Ovary (tissue), 9 donors: ENCODE results near the gene RNF126. TPM values are rescaled to one million over a fixed set of nuclear protein-coding genes. Genes with fewer than 3 reads are reported as not detected.

Experiments
- DNase-seq, 5 donors: peaks; one replicate each; pipeline ENCODE4 v3.0.0-alpha.2; 2019 to 2020
- H3K27ac ChIP-seq, 2 donors: fragments of 200-600 bp; one replicate each; pipeline versions ENCODE4 v1.5.1 to v1.8.0; 2019 to 2022
- H3K27me3 ChIP-seq: fragments of 200-600 bp; one replicate; pipeline ENCODE4 v1.8.0; 2022
- H3K36me3 ChIP-seq: fragments of 200-600 bp; sonication (generic); one replicate; pipeline ENCODE4 v1.5.1; 2019
- H3K4me1 ChIP-seq: one replicate; pipeline ENCODE4 v1.8.1; 2013; ENCODE audit warnings: mild to moderate bottlenecking, moderate library complexity; ENCODE audit not compliant: insufficient read depth
- H3K4me3 ChIP-seq: fragments of 200-600 bp; sonication (generic); one replicate; pipeline ENCODE4 v1.5.1; 2017
- H3K9me3 ChIP-seq, 2 donors: fragments of 200-600 bp in 1 of 2; sonication (generic) in 1 of 2; one replicate each; pipeline versions ENCODE4 v1.5.1 to v1.8.1; 2013 to 2019; ENCODE audit warnings: mild to moderate bottlenecking in 1 of 2, moderate library complexity in 1 of 2
- EP300 ChIP-seq: sonication (generic); formaldehyde crosslinking; IDR thresholded peaks from one replicate; pipeline ENCODE4 v1.6.1; 2017; ENCODE audit warnings: antibody characterized with exemption
- POLR2A ChIP-seq: fragments of 450-650 bp; IDR thresholded peaks from one replicate; pipeline ENCODE4 v1.6.1; 2017; ENCODE audit warnings: antibody characterized with exemption, mild to moderate bottlenecking, moderate library complexity
- WGBS, 3 donors: extraction: QIAGEN DNeasy Blood & Tissue Kit in 1 of 3; methylation state at CpG; one replicate each; pipeline versions ENCODE4 v1.1.5 to v1.1.7; 2013 to 2017; 5-methylcytosine and 5-hydroxymethylcytosine counted together
- intact Hi-C, 4 donors: fragments of 100-400 bp; cut with DNase I; formaldehyde crosslinking; loops; one replicate each; pipeline versions ENCODE4 v1.11.0 to v1.15.1; 2022 to 2023
- polyA plus RNA-seq, 2 donors: library from polyadenylated mRNA; stranded (reverse); fragments of 200-250 nt in 1 of 2; fragments of 350-450 nt in 1 of 2; fragmentation: Illumina TruSeq in 1 of 2; extraction: RNeasy Lipid Tissue Mini Kit (QIAGEN cat#74804) in 1 of 2; gene quantifications; one replicate each; pipeline ENCODE4 v1.2.3, GENCODE V29; 2013 to 2014
- total RNA-seq, 7 donors: library from RNA; depleted of rRNA in 2 of 7; stranded (reverse); fragments of >200 nt in 2 of 7; fragmentation: NEBNext Ultra II Directional in 3 of 7; extraction: Animal tissue kit (Norgen Biotek cat#: 25700) in 3 of 7; gene quantifications; one replicate each; pipeline versions ENCODE4 v1.1.0 to v1.2.4, GENCODE V29; 2016 to 2023
- TF ChIP-seq, protein P1 (sequence below), 3 donors: fragments of 450-650 bp in 2 of 3; fragments of 200-600 bp in 1 of 3; IDR thresholded peaks; one replicate each; pipeline versions ENCODE4 v1.5.1 to v1.8.0; 2016 to 2022; ENCODE audit warnings: antibody characterized with exemption in 3 of 3, mild to moderate bottlenecking in 1 of 3
- donor health status: DM: no; HTN: no; CAD: no; lungs with moderate emphysema.
- donor health status: DM: no; HTN: no; CAD: no.
- donor health status: Bipolar disorder and iron deficiency.
- donor health status: DM: yes; HTN: yes; CAD: no.
- donor health status: DM: no; HTN: no; CAD: no.
- donor health status: DM: yes; HTN: yes; CAD: no.

The RNF126 gene
- total and polyA plus RNA-seq, 9 donors: 1.5 to 52.2 (median 32.2) TPM

DNA sequence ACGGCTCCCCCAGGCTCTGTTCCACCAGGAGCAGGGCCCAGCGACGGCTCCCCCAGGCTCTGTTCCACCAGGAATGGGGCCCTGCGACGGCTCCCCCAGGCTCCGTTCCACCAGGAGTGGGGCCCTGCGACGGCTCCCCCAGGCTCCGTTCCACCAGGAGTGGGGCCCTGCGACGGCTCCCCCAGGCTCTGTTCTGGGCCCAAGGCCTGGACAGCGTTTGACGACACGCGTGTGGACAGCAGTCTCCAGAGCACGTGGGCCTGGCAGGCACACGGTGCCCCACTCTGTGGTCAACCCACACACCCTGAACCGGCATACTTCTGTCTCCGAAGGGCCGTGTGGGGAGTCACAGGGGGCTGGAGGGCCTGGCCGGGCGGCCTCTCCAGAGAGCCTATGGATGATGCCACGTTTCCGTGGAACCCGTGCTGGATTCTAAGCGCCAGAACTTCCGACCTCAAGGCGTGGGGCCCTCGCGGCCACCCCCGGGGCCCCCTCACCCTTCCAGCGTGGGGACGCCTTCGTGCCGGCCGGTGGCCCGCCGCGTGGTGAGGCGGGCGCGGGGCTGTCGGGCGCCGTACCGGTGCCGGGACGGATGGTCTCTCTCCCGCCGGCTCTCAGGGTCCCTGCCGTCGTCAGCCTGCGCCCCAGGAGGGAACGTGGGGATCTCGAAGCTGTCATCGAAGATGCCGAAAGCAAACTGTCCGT is 11.7 kb downstream of the RNF126 start:
- no peak overlapping the region for H3K4me3 ChIP-seq
- no peaks in the 10 kb centered on the region for H3K36me3 ChIP-seq
- TF ChIP-seq EP300: no peak
- TF ChIP-seq, protein P1, sequence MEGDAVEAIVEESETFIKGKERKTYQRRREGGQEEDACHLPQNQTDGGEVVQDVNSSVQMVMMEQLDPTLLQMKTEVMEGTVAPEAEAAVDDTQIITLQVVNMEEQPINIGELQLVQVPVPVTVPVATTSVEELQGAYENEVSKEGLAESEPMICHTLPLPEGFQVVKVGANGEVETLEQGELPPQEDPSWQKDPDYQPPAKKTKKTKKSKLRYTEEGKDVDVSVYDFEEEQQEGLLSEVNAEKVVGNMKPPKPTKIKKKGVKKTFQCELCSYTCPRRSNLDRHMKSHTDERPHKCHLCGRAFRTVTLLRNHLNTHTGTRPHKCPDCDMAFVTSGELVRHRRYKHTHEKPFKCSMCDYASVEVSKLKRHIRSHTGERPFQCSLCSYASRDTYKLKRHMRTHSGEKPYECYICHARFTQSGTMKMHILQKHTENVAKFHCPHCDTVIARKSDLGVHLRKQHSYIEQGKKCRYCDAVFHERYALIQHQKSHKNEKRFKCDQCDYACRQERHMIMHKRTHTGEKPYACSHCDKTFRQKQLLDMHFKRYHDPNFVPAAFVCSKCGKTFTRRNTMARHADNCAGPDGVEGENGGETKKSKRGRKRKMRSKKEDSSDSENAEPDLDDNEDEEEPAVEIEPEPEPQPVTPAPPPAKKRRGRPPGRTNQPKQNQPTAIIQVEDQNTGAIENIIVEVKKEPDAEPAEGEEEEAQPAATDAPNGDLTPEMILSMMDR (IDR thresholded peaks at IDR 0.05): no peak
- no peak for TF ChIP-seq POLR2A
- DNase-seq: no peak
- no peaks in the 10 kb centered on the region for H3K4me1 ChIP-seq
- H3K27me3 ChIP-seq: no peaks in the 10 kb centered on the region
- intact Hi-C loops: no loop called here
- 86 to 89% (median 86%) methylated on average over 58 of the region's 58 CpGs for WGBS, 3 donors
- H3K9me3 ChIP-seq: no peaks in the 10 kb centered on the region
- no peak overlapping the region for H3K27ac ChIP-seq

DNA sequence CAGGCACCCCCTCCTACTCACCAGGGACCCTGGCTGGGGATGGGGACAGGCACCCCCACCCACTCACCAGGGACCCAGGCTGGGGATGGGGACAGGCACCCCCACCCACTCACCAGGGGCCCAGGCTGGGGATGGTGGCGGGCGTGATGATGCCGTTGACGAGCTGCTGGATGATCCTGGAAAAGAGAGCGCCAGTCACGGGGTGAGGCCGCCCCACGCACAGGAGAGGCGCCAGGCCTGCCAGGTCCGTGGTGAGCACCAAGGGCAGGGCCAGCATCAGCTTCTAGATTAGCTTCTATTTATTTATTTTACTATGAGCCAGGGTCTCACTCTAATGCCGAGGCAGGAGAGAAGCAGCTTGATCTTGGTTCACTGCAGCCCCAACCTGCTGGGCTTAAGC is 12.9 kb downstream of the RNF126 start:
- no peak overlapping the region for H3K4me3 ChIP-seq
- TF ChIP-seq, protein P1 (IDR thresholded peaks at IDR 0.05): no peak
- TF ChIP-seq EP300: no peak
- TF ChIP-seq POLR2A: no peak

DNA sequence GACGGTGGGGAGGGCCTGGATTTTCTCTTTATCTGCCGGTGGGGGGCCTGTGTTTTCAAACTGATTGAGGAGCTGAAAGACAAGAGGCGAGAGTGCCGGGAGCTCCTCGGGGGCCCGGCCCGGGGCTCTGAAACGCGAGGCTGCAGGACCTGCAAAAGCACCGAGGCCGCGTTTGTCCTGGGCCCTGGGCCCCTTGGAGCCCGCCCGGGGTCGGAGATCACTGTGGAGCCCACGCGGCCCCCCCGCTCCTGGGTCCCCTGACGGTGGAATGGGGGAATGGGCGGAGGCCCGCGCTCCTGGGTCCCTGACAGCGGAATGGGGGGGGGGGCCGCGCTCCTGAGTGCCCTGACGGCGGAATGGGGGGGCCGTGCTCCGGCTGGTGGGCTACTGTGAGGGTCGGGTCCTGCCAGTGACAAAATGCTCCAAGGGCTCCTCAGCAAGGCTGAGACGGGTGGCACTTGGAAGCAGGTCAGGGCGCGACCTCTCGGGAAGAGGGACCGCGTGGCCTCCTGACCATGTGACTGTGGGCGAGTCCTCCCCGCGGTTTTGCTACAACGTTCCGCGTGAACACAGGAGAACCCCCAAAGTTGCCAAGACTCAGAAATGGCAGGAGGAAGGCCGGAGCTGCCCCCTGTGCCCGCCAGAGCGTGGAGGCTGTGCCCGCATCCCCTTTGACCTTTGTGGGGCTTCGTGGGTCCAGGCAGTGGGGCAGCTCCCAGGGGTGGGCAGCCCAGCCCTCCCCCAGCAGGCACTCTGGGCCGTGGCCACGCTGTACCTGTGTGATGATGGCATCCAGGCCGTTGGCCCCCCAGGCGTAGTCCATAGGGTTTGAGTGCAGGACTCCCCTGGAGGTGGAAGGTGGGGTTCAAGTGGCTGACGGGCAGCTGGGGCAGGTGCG is 13.9 kb downstream of the RNF126 start:
- no peak overlapping the region for H3K27ac ChIP-seq
- TF ChIP-seq, protein P1 (IDR thresholded peaks at IDR 0.05): no peak
- TF ChIP-seq EP300 (no peak), POLR2A (no peak)
- no peaks in the 10 kb centered on the region for H3K4me1 ChIP-seq
- H3K4me3 ChIP-seq: no peak overlapping the region
- 82 to 92% (median 86%) methylated on average over 48 to 53 of the region's 53 CpGs for WGBS, 3 donors
- intact Hi-C loops: no loop called here
- no peaks in the 10 kb centered on the region for H3K27me3 ChIP-seq
- no peaks in the 10 kb centered on the region for H3K36me3 ChIP-seq
- DNase-seq: peak in 1 of 5 donors; percentile 27
- no peaks in the 10 kb centered on the region for H3K9me3 ChIP-seq

More for the DNA sequence above, 12.9 kb downstream of the RNF126 start:
- DNase-seq: no peak
- H3K9me3 ChIP-seq: no peaks in the 10 kb centered on the region
- H3K4me1 ChIP-seq: no peaks in the 10 kb centered on the region
- intact Hi-C loops: no loop called here
- H3K36me3 ChIP-seq: no peaks in the 10 kb centered on the region
- 90 to 91% (median 91%) methylated on average over 11 of the region's 11 CpGs for WGBS, 3 donors
- H3K27me3 ChIP-seq: no peaks in the 10 kb centered on the region
- no peak overlapping the region for H3K27ac ChIP-seq

DNA sequence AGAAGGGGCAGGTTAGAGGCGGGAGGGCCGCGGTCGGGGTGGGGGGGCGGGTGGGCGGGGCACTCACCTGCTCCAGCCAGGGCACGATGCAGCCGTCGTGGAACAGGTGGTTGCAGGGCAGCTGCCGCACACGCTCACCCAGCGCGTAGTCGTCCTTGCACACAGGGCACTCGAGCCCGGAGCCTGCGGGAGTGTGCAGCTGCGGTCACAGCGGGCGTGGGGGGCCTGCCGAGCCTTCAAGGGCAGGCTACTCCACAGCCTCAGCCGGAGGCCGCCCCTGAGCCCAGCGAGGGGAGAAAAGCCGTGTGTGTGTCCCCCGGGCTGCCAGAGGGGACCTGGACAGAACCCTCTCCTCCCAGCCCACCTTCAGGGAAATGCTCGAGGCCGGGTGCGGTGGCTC is 14.7 kb downstream of the RNF126 start:
- no peaks in the 10 kb centered on the region for H3K4me1 ChIP-seq

More for the DNA sequence above, 14.7 kb downstream of the RNF126 start:
- H3K9me3 ChIP-seq: no peaks in the 10 kb centered on the region
- H3K36me3 ChIP-seq: no peaks in the 10 kb centered on the region
- no peak for DNase-seq
- TF ChIP-seq, protein P1 (IDR thresholded peaks at IDR 0.05): no peak
- TF ChIP-seq POLR2A: no peak
- TF ChIP-seq EP300: no peak
- no peak overlapping the region for H3K27ac ChIP-seq
- H3K4me3 ChIP-seq: no peak overlapping the region
- intact Hi-C loops: no loop called here
- 85 to 88% (median 85%) methylated on average over 29 of the region's 29 CpGs for WGBS, 3 donors
- H3K27me3 ChIP-seq: no peaks in the 10 kb centered on the region
